Naive B cell (primary cell): Measurements from ENCODE around the gene AGPAT2. TPM values are rescaled to one million over a fixed set of nuclear protein-coding genes. Genes with fewer than 3 reads are reported as not detected.

Experiments
- ATAC-seq, 2 donors: fragments of 150-1000 bp; cut with Tn5 transposase; 2 replicates each; pipeline ENCODE4 v1.10.0; 2021; ENCODE audit warnings: low read depth in 2 of 2, mild to moderate bottlenecking in 2 of 2, moderate library complexity in 2 of 2
- DNase-seq: peaks from one replicate; pipeline ENCODE4 v3.0.0; 2022
- H3K27ac Mint-ChIP-seq, 6 donors: one replicate each; pipeline ENCODE4 v1.8.0; 2020 to 2022; ENCODE audit warnings: mild to moderate bottlenecking in 6 of 6, mixed read lengths in 6 of 6, moderate library complexity in 5 of 6, inconsistent platforms in 2 of 6
- H3K27me3 Mint-ChIP-seq, 3 donors: one replicate each; pipeline ENCODE4 v1.8.0; 2021 to 2022; ENCODE audit warnings: mixed read lengths in 3 of 3, mild to moderate bottlenecking in 1 of 3
- H3K36me3 Mint-ChIP-seq, 2 donors: one replicate each; pipeline ENCODE4 v1.8.0; 2020 to 2022; ENCODE audit warnings: mixed read lengths in 2 of 2, inconsistent platforms in 1 of 2, mild to moderate bottlenecking in 1 of 2
- H3K4me1 Mint-ChIP-seq, 3 donors: one replicate each; pipeline ENCODE4 v1.8.0; 2020 to 2022; ENCODE audit warnings: mixed read lengths in 3 of 3, inconsistent platforms in 1 of 3, mild to moderate bottlenecking in 1 of 3, moderate library complexity in 1 of 3
- H3K4me3 Mint-ChIP-seq, 8 donors: one replicate each; pipeline ENCODE4 v1.8.0; 2020 to 2022; ENCODE audit warnings: mild to moderate bottlenecking in 8 of 8, mixed read lengths in 8 of 8, moderate library complexity in 8 of 8, inconsistent platforms in 2 of 8
- H3K9me3 Mint-ChIP-seq, 7 donors: one replicate each; pipeline ENCODE4 v1.8.0; 2020 to 2022; ENCODE audit warnings: mixed read lengths in 7 of 7, mild to moderate bottlenecking in 5 of 7, inconsistent platforms in 2 of 7, moderate library complexity in 1 of 7
- polyA plus RNA-seq, 6 donors: library from polyadenylated mRNA; unstranded; fragments of 300-500 nt; fragmentation: Illumina TruSeq; gene quantifications; one replicate each; pipeline ENCODE4 v1.2.3, GENCODE V29; 2021; ENCODE audit warnings: low read depth in 6 of 6

Gene AGPAT2
- polyA plus RNA-seq, result 10 to 100 TPM; 36.1 to 59.9 (median 48.0) TPM

- DNase-seq (peak; percentile 64), ATAC-seq (peak; percentile 89 to 90)
- H3K4me1 Mint-ChIP-seq, result peaks cover 10 to 13% (median 10%) of the 10 kb centered on the region in 3 donors
- H3K36me3 Mint-ChIP-seq, result no peaks in the 10 kb centered on the region
- peak within 1 kb of the TSS; percentile 77 to 93 (median 84) for H3K4me3 Mint-ChIP-seq
- H3K27me3 Mint-ChIP-seq, result no peaks in the 10 kb centered on the region
- no peaks in the 10 kb centered on the region for H3K9me3 Mint-ChIP-seq
- H3K27ac Mint-ChIP-seq, result peak within 1 kb of the TSS in 3 of 6 donors; percentile 69 to 85 (median 79)
Measured at GRCh38 chr9:136686794-136687711, at the start of gene AGPAT2. Gene AGPAT2, minus strand, starts transcription at chr9:136687457. Its CDS starts 100 bp downstream, at chr9:136687357.

- peaks cover 28 to 53% (median 35%) of the 10 kb centered on the region in 3 donors for H3K4me1 Mint-ChIP-seq
- peak overlapping the region in 2 of 6 donors; percentile 13 to 47 for H3K27ac Mint-ChIP-seq
- no peaks in the 10 kb centered on the region for H3K9me3 Mint-ChIP-seq
- no peaks in the 10 kb centered on the region for H3K27me3 Mint-ChIP-seq
- H3K4me3 Mint-ChIP-seq, result peak overlapping the region in 1 of 8 donors; percentile 41
- ATAC-seq, result no peak
- H3K36me3 Mint-ChIP-seq, result peaks cover 0 to 14% of the 10 kb centered on the region in 2 donors
- DNase-seq, result no peak
Measured at GRCh38 chr9:136735812-136736480, 48.7 kb upstream of the AGPAT2 start.

GRCh38 chr9:136734837-136735496, 47.7 kb upstream of the AGPAT2 start:
- DNase-seq, result no peak
- H3K27me3 Mint-ChIP-seq, result no peaks in the 10 kb centered on the region
- H3K27ac Mint-ChIP-seq, result no peak overlapping the region
- H3K36me3 Mint-ChIP-seq, result peaks cover 0 to 14% of the 10 kb centered on the region in 2 donors
- peaks cover 22 to 57% (median 36%) of the 10 kb centered on the region in 3 donors for H3K4me1 Mint-ChIP-seq
- H3K4me3 Mint-ChIP-seq, result peak overlapping the region in 1 of 8 donors; percentile 41
- no peaks in the 10 kb centered on the region for H3K9me3 Mint-ChIP-seq
- no peak for ATAC-seq

GRCh38 chr9:136733611-136734010, 46.4 kb upstream of the AGPAT2 start:
- H3K4me3 Mint-ChIP-seq, result peak overlapping the region in 2 of 8 donors; percentile 23 to 32
- peaks cover 0 to 6% of the 10 kb centered on the region in 2 donors for H3K36me3 Mint-ChIP-seq
- H3K27ac Mint-ChIP-seq, result peak overlapping the region in 1 of 6 donors; percentile 61
- H3K4me1 Mint-ChIP-seq, result peaks cover 14 to 52% (median 38%) of the 10 kb centered on the region in 3 donors
- DNase-seq, result no peak
- ATAC-seq, result no peak
- no peaks in the 10 kb centered on the region for H3K27me3 Mint-ChIP-seq
- no peaks in the 10 kb centered on the region for H3K9me3 Mint-ChIP-seq

GRCh38 chr9:136732444-136733178, 45.4 kb upstream of the AGPAT2 start:
- H3K4me1 Mint-ChIP-seq, result peaks cover 8 to 44% (median 29%) of the 10 kb centered on the region in 3 donors

GRCh38 chr9:136729926-136730325, 42.7 kb upstream of the AGPAT2 start:
- ATAC-seq, result no peak
- Mint-ChIP-seq H3K9me3 (no peaks in the 10 kb centered on the region), H3K4me1 (peaks cover 19 to 62% (median 39%) of the 10 kb centered on the region in 3 donors), H3K36me3 (peaks cover 7 to 9% of the 10 kb centered on the region in 2 donors), H3K27ac (peak overlapping the region in 3 of 6 donors; percentile 37 to 92 (median 56)), H3K4me3 (peak overlapping the region; percentile 22 to 95 (median 74)), H3K27me3 (peaks cover 0 to 3% (median 0%) of the 10 kb centered on the region in 3 donors)
- no peak for DNase-seq

More at GRCh38 chr9:136732444-136733178, 45.4 kb upstream of the AGPAT2 start:
- ATAC-seq (no peak), DNase-seq (no peak)
- Mint-ChIP-seq H3K27ac (no peak overlapping the region), H3K4me3 (peak overlapping the region in 1 of 8 donors; percentile 40), H3K27me3 (no peaks in the 10 kb centered on the region), H3K9me3 (no peaks in the 10 kb centered on the region), H3K36me3 (no peaks in the 10 kb centered on the region)

- H3K4me1 Mint-ChIP-seq, result peaks cover 23 to 69% (median 44%) of the 10 kb centered on the region in 3 donors
- ATAC-seq, result no peak
- H3K27ac Mint-ChIP-seq, result peak overlapping the region in 2 of 6 donors; percentile 73 to 92
Measured at GRCh38 chr9:136729144-136729543, 41.9 kb upstream of the AGPAT2 start.

GRCh38 chr9:136728548-136729123, 41.4 kb upstream of the AGPAT2 start:
- H3K4me3 Mint-ChIP-seq, result peak overlapping the region; percentile 51 to 95 (median 74)
- H3K27me3 Mint-ChIP-seq, result peaks cover 0 to 3% (median 0%) of the 10 kb centered on the region in 3 donors
- H3K36me3 Mint-ChIP-seq, result peaks cover 7 to 19% of the 10 kb centered on the region in 2 donors
- H3K9me3 Mint-ChIP-seq, result no peaks in the 10 kb centered on the region
- H3K27ac Mint-ChIP-seq, result peak overlapping the region in 1 of 6 donors; percentile 92
- no peak for DNase-seq
- H3K4me1 Mint-ChIP-seq, result peaks cover 23 to 69% (median 49%) of the 10 kb centered on the region in 3 donors
- ATAC-seq, result peak in 1 of 2 donors; percentile 3

More at GRCh38 chr9:136729144-136729543, 41.9 kb upstream of the AGPAT2 start:
- no peak for DNase-seq
- peak overlapping the region; percentile 9 to 95 (median 74) for H3K4me3 Mint-ChIP-seq
- no peaks in the 10 kb centered on the region for H3K9me3 Mint-ChIP-seq
- peaks cover 0 to 3% (median 0%) of the 10 kb centered on the region in 3 donors for H3K27me3 Mint-ChIP-seq
- peaks cover 7 to 14% of the 10 kb centered on the region in 2 donors for H3K36me3 Mint-ChIP-seq

GRCh38 chr9:136728080-136728547, 40.9 kb upstream of the AGPAT2 start:
- ATAC-seq (peak; percentile 66 to 70), DNase-seq (peak; percentile 91)
- Mint-ChIP-seq H3K4me1 (peaks cover 22 to 67% (median 53%) of the 10 kb centered on the region in 3 donors), H3K27ac (peak overlapping the region in 3 of 6 donors; percentile 86 to 94 (median 92)), H3K36me3 (peaks cover 7 to 22% of the 10 kb centered on the region in 2 donors), H3K4me3 (peak overlapping the region; percentile 66 to 99 (median 95)), H3K27me3 (peaks cover 0 to 3% (median 0%) of the 10 kb centered on the region in 3 donors), H3K9me3 (no peaks in the 10 kb centered on the region)

GRCh38 chr9:136726631-136727191, 39.5 kb upstream of the AGPAT2 start:
- peaks cover 15 to 56% (median 48%) of the 10 kb centered on the region in 3 donors for H3K4me1 Mint-ChIP-seq
- H3K27me3 Mint-ChIP-seq, result peaks cover 0 to 3% (median 0%) of the 10 kb centered on the region in 3 donors
- peaks cover 7 to 22% of the 10 kb centered on the region in 2 donors for H3K36me3 Mint-ChIP-seq
- H3K27ac Mint-ChIP-seq, result peak overlapping the region; percentile 92 to 99 (median 96)
- H3K4me3 Mint-ChIP-seq, result peak overlapping the region; percentile 88 to 99 (median 97)
- peak; percentile 51 to 54 for ATAC-seq
- peak; percentile 47 for DNase-seq
- H3K9me3 Mint-ChIP-seq, result no peaks in the 10 kb centered on the region

GRCh38 chr9:136726118-136726517, 38.9 kb upstream of the AGPAT2 start:
- Mint-ChIP-seq H3K27me3 (peaks cover 0 to 3% (median 0%) of the 10 kb centered on the region in 3 donors), H3K9me3 (no peaks in the 10 kb centered on the region), H3K4me3 (peak overlapping the region; percentile 88 to 99 (median 97)), H3K4me1 (peaks cover 18 to 55% (median 52%) of the 10 kb centered on the region in 3 donors), H3K27ac (peak overlapping the region; percentile 92 to 99 (median 96)), H3K36me3 (peaks cover 7 to 22% of the 10 kb centered on the region in 2 donors)
- ATAC-seq (no peak), DNase-seq (no peak)
